A549 treated with CpdA at 1 μM for 4 hours (cell line): ENCODE results near the gene COQ4. TPM values are rescaled to one million over a fixed set of nuclear protein-coding genes. Genes with fewer than 3 reads are reported as not detected.

Experiments used
- total RNA-seq: library from RNA; stranded (reverse); fragments of 200-300 nt; extraction: Qiagen RNA extraction; gene quantifications from 5 replicates; pipeline ENCODE4 v1.2.3, GENCODE V29; 2022; ENCODE audit warnings: low read depth

Gene COQ4
- total RNA-seq: 49.6 to 63.0 TPM (median 60.8 TPM) in 5 replicates

GRCh38 chr9:128322404-128323211 is at the start of gene COQ4, which contains the start of gene TRUB2:
COQ4 (plus strand) TSS chr9:128322839; CDS start chr9:128322859, 20 bp downstream.
TRUB2 (minus strand) TSS chr9:128322447; CDS start chr9:128322408, 39 bp downstream.

GRCh38 chr9:128275198-128276007 is 47.2 kb upstream of the COQ4 start, which contains the start of gene GOLGA2:
GOLGA2 (minus strand) TSS chr9:128276007; CDS start chr9:128275976, 31 bp downstream.

GRCh38 chr9:128276008-128276573 is 46.5 kb upstream of the COQ4 start, which contains the start of gene SWI5:
SWI5 (plus strand) TSS chr9:128276276.

GRCh38 chr9:128339761-128340690 is 17.4 kb downstream of the COQ4 start, which contains the start of gene SLC27A4:
SLC27A4 (plus strand) TSS chr9:128340527; CDS start chr9:128343133, 2,606 bp downstream.

GRCh38 chr9:128370752-128371629 is 48.4 kb downstream of the COQ4 start, which contains the start of gene URM1:
URM1 (plus strand) TSS chr9:128371374; CDS start chr9:128371381, 7 bp downstream.

Other genes starting within 250 kb of the COQ4 start
- 69.0 to 104 TPM (median 95.2 TPM) in 5 replicates for gene PTGES2, start 195.1 kb upstream of the COQ4 start, total RNA-seq
- gene LCN2, start 173.4 kb upstream of the COQ4 start, total RNA-seq: 1.0 to 5.7 TPM (median 3.3 TPM) in 5 replicates
- 40.0 to 66.7 TPM (median 60.4 TPM) in 5 replicates for gene BBLN, start 162.6 kb upstream of the COQ4 start, total RNA-seq
- gene CIZ1, start 131.3 kb upstream of the COQ4 start, total RNA-seq: 68.6 to 92.4 TPM (median 89.9 TPM) in 5 replicates
- gene DNM1, start 119.5 kb upstream of the COQ4 start, total RNA-seq: 82.3 to 102 TPM (median 86.9 TPM) in 5 replicates
- gene GOLGA2, start 46.8 kb upstream of the COQ4 start, total RNA-seq: 46.7 to 56.1 TPM (median 50.3 TPM) in 5 replicates
- 45.4 to 49.3 TPM (median 48.8 TPM) in 5 replicates for gene SWI5, start 46.6 kb upstream of the COQ4 start, total RNA-seq
- gene TRUB2, start 392 bp upstream of the COQ4 start, total RNA-seq: 41.8 to 58.7 TPM (median 50.6 TPM) in 5 replicates
- gene SLC27A4, start 17.7 kb downstream of the COQ4 start, total RNA-seq: 33.7 to 52.5 TPM (median 47.1 TPM) in 5 replicates
- gene URM1, start 48.5 kb downstream of the COQ4 start, total RNA-seq: 63.1 to 87.1 TPM (median 82.4 TPM) in 5 replicates
- gene CERCAM, start 98.0 kb downstream of the COQ4 start, total RNA-seq: 31.8 to 43.4 TPM (median 33.7 TPM) in 5 replicates
- gene ODF2, start 133.2 kb downstream of the COQ4 start, total RNA-seq: 27.5 to 30.1 TPM (median 29.0 TPM) in 5 replicates
- 31.8 to 34.6 TPM (median 32.8 TPM) in 5 replicates for gene GLE1, start 181.9 kb downstream of the COQ4 start, total RNA-seq
- gene SPTAN1, start 229.7 kb downstream of the COQ4 start, total RNA-seq: 137 to 150 TPM (median 142 TPM) in 5 replicates